DMS79 (cell line): ENCODE measurements around the gene IL21R.

Experiments used
- DNase-seq: peaks from one replicate; lab custom pipeline; 2025; lab: John Stamatoyannopoulos, UW

Gene IL21R

DNA sequence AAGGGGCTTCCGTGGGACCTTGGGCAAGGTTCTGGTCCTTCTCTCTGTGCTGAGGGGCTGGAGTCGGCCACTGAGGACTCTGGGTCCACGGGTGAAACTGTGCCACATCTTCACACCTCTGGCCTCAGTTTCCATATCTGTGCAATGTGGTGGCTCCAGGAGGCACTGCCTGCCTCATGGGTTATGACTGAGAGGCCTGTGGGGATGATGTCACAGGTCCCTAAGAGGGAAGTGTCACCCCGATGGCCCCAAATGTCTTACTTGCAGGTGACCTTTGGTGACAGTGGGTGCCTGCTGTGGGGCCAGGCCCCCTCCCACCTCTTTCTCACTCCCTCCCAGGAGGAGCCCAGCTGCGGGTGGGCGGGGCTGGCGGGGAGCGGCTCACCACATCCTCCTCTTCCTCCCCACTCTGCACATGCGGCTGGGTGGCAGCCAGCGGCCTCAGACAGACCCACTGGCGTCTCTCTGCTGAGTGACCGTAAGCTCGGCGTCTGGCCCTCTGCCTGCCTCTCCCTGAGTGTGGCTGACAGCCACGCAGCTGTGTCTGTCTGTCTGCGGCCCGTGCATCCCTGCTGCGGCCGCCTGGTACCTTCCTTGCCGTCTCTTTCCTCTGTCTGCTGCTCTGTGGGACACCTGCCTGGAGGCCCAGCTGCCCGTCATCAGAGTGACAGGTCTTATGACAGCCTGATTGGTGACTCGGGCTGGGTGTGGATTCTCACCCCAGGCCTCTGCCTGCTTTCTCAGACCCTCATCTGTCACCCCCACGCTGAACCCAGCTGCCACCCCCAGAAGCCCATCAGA lies at the start of gene IL21R:
TSS of gene IL21R (plus strand) at position 407 of the 801 bp plus-strand sequence. CDS start 27,898 bp downstream, outside the sequence.
- no peak for DNase-seq

- no peak for DNase-seq
Measured at GRCh38 chr16:27353853-27354252, 48.1 kb upstream of the IL21R start.

DNA sequence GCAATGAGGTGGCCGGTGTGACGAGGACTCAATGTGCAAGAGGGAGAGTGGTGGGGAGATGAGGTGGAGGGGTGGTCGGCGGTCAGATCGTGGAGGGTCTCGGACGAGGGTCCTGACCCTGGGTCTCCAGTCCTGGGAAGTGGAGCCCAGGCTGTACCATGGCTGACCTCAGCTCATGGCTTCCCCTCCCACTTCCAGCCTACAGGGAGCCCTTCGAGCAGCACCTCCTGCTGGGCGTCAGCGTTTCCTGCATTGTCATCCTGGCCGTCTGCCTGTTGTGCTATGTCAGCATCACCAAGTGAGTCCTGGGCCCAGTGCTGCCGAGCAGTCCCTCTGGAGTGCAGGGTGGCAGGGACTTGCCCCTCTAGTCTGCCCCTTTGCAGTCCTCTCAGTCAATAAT lies 46.4 kb upstream of the IL21R start:
- no peak for DNase-seq

DNA sequence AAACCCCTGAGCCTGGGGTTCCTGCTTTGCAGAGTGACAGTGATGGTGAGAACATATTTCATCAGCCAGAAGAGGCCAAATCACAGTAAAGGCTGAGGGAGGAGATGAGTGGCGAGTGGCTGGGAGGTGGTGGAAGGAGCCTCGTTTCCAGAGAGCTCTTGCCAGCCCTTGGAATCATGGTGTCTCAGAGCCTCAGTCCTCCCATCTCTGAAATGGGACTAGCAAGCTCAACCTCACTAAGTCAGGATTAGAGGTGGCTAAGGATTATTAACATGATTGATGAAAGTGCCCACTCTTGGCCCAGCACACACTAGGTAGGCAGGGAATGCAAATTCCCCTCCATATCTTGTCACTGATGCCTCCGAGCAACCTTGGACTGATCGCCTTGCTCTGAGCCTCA lies 45.2 kb upstream of the IL21R start:
- no peak for DNase-seq

DNA sequence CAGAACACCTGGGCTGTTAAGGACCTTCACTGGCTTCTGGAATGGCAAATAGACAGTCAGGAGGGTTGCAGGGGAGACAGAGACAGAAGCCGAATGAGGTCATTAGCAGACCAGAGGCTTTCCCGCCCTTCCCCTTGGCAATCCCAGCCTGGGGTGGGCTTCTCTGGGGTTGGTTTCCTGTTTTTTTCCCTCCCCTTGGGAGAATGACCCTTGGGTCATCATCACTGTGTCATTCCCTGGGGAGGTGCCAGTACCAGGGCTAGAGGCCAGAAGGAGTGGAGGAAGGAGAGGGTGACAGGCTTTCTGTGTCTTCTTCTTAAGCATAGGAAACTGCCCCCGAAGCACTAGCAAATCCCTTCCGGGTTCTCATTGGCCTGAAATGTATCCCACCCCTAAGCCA lies 42.9 kb upstream of the IL21R start:
- no peak for DNase-seq

DNA sequence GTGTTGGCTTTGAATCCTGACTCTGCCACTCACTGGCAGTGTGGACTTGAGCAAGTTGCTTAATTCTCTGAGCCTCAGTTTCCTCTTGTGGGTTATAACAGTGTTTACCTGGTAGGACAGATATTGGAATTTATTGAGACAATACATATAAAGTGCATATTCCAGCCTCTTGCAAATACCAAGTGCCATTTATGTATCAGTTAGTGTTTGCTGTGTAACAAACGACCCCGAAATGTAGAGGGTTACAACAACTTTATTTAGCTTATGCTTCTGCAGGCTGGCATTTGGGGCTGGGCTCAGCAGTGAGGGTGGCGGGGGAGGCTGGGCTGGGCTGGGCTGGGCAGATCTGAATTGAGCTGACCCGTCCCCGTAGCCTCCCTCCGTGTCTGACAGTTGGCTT lies 42.4 kb upstream of the IL21R start:
- no peak for DNase-seq

- no peak for DNase-seq
Measured at GRCh38 chr16:27361987-27362386, 40.0 kb upstream of the IL21R start.

GRCh38 chr16:27362570-27363245 lies 39.3 kb upstream of the IL21R start:
- DNase-seq: no peak

DNA sequence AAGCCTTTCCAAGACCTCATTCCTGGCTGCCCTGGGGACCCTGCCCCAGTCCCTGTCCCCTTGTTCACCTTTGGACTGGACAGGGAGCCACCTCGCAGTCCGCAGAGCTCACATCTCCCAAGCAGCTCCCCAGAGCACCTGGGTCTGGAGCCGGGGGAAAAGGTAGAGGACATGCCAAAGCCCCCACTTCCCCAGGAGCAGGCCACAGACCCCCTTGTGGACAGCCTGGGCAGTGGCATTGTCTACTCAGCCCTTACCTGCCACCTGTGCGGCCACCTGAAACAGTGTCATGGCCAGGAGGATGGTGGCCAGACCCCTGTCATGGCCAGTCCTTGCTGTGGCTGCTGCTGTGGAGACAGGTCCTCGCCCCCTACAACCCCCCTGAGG lies 38.7 kb upstream of the IL21R start:
- no peak for DNase-seq

DNA sequence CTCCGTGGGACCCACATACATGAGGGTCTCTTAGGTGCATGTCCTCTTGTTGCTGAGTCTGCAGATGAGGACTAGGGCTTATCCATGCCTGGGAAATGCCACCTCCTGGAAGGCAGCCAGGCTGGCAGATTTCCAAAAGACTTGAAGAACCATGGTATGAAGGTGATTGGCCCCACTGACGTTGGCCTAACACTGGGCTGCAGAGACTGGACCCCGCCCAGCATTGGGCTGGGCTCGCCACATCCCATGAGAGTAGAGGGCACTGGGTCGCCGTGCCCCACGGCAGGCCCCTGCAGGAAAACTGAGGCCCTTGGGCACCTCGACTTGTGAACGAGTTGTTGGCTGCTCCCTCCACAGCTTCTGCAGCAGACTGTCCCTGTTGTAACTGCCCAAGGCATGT lies 38.2 kb upstream of the IL21R start:
- DNase-seq: no peak

DNA sequence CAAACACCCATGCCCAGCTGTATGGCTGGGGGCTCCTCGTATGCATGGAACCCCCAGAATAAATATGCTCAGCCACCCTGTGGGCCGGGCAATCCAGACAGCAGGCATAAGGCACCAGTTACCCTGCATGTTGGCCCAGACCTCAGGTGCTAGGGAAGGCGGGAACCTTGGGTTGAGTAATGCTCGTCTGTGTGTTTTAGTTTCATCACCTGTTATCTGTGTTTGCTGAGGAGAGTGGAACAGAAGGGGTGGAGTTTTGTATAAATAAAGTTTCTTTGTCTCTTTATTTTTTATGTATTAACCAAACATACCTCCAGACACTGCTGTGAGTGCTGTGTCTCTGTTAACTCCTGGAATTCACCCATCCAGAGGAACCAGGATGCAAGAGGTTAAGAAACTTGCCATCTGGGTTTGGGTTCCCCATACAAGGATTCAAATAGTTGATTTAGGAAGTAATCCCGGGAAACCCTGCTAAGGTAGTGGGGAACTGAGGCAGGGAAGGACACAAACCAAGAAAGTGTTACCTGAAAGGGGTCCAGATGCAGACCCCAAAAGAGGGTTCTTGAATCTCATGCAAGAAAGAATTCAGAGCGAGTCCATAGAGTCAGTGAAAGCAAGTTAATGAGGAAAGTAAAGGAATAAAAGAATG lies 37.4 kb upstream of the IL21R start:
- no peak for DNase-seq

- no peak for DNase-seq
Measured at GRCh38 chr16:27365142-27366089, 36.6 kb upstream of the IL21R start.

- no peak for DNase-seq
Measured at GRCh38 chr16:27366687-27367460, 35.1 kb upstream of the IL21R start.

DNA sequence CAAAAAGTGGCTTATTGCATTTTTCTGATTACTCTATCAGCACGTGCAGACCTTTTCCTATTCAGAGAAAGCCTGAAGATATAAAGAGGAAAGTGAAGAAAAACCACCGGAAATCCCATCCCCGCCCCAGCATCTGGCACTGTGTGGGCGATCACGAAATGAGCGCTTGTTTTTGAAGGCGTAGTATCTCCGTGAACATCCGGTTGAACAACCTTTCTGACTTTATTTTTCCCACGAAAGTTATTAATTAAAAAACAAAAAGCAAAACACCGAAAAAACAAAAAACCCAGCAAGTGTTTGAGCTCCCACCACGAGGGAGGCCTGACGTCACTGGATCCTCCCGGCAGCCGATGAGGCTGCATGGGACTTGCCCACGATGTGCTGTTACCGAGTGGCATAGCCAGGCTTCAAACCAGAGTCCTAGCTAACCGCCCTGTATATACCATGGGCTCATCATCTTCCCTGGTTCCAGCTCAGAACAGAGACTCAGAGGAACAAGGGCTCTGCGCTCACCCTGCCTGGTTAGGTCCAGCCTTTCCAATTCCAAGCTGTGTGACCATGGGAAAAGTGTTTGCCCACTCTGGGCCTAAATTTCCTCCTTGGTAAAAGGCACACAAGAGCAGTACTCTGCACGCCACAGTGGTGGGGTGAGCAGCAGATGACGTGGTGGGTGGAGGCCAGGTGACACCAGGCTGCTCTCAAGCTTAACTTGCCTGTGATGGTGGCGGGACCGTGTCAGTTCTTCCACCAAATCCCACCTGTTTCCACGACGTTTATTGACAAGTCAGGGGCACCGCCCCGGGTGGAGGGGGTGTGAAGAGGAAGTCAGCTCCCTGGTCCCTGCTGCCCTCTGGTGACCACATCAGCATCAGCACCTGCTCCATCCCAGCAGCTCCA lies 34.3 kb upstream of the IL21R start:
- DNase-seq: no peak

DNA sequence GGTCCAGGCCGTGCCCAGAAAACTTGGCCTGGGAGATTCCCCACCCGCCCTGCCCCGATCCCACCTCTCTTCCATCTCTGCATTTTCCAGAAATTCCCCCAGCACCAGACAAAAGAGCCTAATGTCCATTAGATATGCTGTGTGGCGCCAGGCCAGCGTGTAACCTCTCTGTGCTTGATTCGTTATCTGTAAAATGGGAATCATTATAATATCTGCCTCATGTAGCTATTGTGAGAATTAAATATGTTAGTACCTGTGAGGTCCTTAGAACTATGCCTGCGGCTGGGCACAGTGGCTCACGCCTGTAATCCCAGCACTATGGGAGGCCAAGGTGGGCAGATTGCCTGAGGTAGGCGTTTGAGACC lies 33.6 kb upstream of the IL21R start:
- DNase-seq: no peak

DNA sequence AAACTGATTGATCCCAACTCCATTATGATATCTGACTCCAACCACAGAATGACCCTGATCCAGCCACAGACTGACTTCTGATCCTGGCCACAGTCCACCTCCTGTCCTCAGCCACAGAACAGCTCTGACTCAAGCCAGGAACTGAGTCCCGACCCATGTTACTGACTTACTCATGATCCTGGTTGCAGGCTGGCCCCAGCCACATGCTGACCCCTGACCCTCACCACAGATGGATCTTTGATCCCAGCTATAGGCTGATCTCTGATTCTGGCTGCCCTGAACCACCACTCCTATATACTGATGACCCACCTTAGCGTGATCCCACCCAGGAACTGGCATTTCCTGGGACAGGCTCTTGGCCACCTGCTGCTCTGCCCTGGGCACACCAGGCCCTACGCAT lies 32.2 kb upstream of the IL21R start:
- no peak for DNase-seq

- no peak for DNase-seq
Measured at GRCh38 chr16:27370318-27370717, 31.7 kb upstream of the IL21R start.

DNA sequence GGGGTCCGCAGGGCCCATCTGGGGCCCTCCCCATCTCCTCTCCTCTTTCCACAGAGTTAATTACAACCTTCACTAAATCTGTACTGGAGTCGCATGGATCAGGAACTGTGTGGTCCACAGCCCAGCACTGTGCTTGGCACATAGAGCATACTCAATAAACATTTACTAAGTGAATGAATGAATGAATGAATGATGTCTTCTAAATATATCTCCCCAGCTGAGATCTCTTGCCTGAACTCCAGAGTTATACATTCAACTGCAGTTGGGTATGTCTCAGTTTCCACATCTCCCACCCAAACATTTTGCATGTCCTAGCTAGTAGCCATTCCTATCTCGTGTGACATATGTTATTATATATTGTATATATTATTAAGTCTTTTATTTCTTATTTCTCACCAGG lies 28.7 kb upstream of the IL21R start:
- no peak for DNase-seq

DNA sequence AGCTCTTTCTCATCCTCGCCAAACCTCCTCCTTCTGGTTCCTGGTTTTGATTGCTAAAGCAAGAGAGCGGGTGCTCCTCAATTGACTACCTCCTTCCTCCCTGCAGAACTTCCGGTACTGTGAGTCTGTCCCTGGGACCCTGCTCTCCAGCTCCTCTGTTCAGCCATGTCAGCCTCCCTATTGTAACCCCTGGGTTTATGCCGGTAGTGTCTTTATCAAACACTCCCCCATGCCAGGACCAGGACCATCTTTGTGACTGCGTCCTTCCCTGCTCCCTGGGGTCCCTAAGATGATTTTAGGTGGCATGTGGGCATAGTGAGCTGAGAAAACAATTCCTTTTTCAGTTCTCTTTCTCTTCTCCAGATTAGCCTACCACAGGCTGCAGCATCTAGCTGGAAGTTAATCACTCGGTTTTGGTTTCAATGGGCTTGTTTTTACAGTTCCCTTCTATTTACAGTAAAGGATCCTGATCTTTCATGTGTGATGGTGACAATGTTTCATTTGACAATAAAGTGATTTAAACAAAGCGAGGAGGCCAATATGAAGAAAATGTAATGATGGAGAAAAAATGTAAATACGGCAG lies 27.7 kb upstream of the IL21R start:
- no peak for DNase-seq
